CD4-positive, alpha-beta T cell (primary cell): ENCODE results near the gene MAGEA1. TPM values are rescaled to one million over a fixed set of nuclear protein-coding genes. Genes with fewer than 3 reads are reported as not detected.

ENCODE experiments used
- ATAC-seq: fragments of 200-7000 bp; cut with Tn5 transposase; one replicate; pipeline ENCODE4 v1.10.0; 2022; ENCODE audit warnings: mild to moderate bottlenecking; ENCODE audit not compliant: poor library complexity
- CTCF ChIA-PET: fragments of 350-600 bp; sonication (Branson Sonifier 250); formaldehyde crosslinking; loops from one replicate; lab custom pipeline; 2021; ENCODE audit warnings: antibody characterized with exemption, inconsistent platforms; lab: Charles Lee
- POLR2A ChIA-PET: fragments of 350-600 bp; sonication (Branson Sonifier 250); formaldehyde crosslinking; loops from one replicate; lab custom pipeline; 2021; ENCODE audit warnings: antibody characterized with exemption, inconsistent platforms; lab: Charles Lee
- DNase-seq, 14 experiments: peaks; one replicate each; pipeline ENCODE4 v3.0.0-alpha.2; 2013 to 2020; ENCODE audit warnings: mixed read lengths in 2 of 14
- H3K27ac ChIP-seq, 2 donors: one replicate each; pipeline versions ENCODE4 v1.5.1 to v1.7.0; 2013; ENCODE audit warnings: low read length in 2 of 2, low read depth in 1 of 2, mild to moderate bottlenecking in 1 of 2
- H3K27me3 ChIP-seq, 2 experiments: 1 replicate in 1 of 2; 2 replicates in 1 of 2; pipeline versions ENCODE4 v1.6.1 to v1.7.0; 2013; ENCODE audit warnings: low read length in 2 of 2, control low read depth in 1 of 2, mild to moderate bottlenecking in 1 of 2, moderate library complexity in 1 of 2; ENCODE audit not compliant: insufficient read depth in 2 of 2, control insufficient read depth in 1 of 2
- H3K36me3 ChIP-seq: one replicate; pipeline ENCODE4 v1.6.1; 2013; ENCODE audit warnings: low read length, control low read depth; ENCODE audit not compliant: insufficient read depth
- H3K4me1 ChIP-seq: one replicate; pipeline ENCODE4 v1.6.1; 2013; ENCODE audit warnings: low read length, control low read depth; ENCODE audit not compliant: insufficient read depth
- H3K4me3 ChIP-seq: one replicate; pipeline ENCODE4 v1.5.1; 2013; ENCODE audit warnings: mild to moderate bottlenecking, low read length, moderate library complexity
- H3K9me3 ChIP-seq, 2 experiments: 1 replicate in 1 of 2; 2 replicates in 1 of 2; pipeline versions ENCODE4 v1.6.1 to v1.7.0; 2013; ENCODE audit warnings: low read length in 2 of 2, mild to moderate bottlenecking in 2 of 2, control low read depth in 1 of 2, moderate library complexity in 1 of 2; ENCODE audit not compliant: control insufficient read depth in 1 of 2, insufficient read depth in 1 of 2
- H3K27ac Mint-ChIP-seq: one replicate; pipeline ENCODE4 v1.8.0; 2020; ENCODE audit warnings: mixed read lengths
- H3K27me3 Mint-ChIP-seq: one replicate; pipeline ENCODE4 v1.8.0; 2021; ENCODE audit warnings: mixed read lengths
- H3K36me3 Mint-ChIP-seq: one replicate; pipeline ENCODE4 v1.8.0; 2021; ENCODE audit warnings: low read depth, mixed read lengths
- H3K4me1 Mint-ChIP-seq: one replicate; pipeline ENCODE4 v1.8.0; 2021; ENCODE audit warnings: low read depth, mixed read lengths
- H3K4me3 Mint-ChIP-seq: one replicate; pipeline ENCODE4 v1.8.0; 2020; ENCODE audit warnings: mild to moderate bottlenecking, mixed read lengths
- H3K9me3 Mint-ChIP-seq: one replicate; pipeline ENCODE4 v1.8.0; 2020; ENCODE audit warnings: mixed read lengths
- intact Hi-C, 2 experiments: fragments of 100-400 bp; cut with DNase I in 1 of 2; cut with micrococcal nuclease in 1 of 2; formaldehyde crosslinking; loops; one replicate each; pipeline versions ENCODE4 v1.15.1 to v1.9.0; 2023 to 2025; cut with DNase I, micrococcal nuclease
- total RNA-seq, 174 experiments: library from RNA in 2 of 174; stranded (reverse) in 2 of 174; gene quantifications; one replicate each; pipeline ENCODE4 v1.2.3 and lab custom pipeline; 2021 to 2026
- TF ChIP-seq, protein P1 (sequence below): fragments of 200-600 bp; IDR thresholded peaks from one replicate; pipeline ENCODE4 v1.8.0; 2022; ENCODE audit warnings: antibody characterized with exemption, mild to moderate bottlenecking

Gene MAGEA1
- total RNA-seq, 2 experiments from 2014 or later, result not detected

DNA sequence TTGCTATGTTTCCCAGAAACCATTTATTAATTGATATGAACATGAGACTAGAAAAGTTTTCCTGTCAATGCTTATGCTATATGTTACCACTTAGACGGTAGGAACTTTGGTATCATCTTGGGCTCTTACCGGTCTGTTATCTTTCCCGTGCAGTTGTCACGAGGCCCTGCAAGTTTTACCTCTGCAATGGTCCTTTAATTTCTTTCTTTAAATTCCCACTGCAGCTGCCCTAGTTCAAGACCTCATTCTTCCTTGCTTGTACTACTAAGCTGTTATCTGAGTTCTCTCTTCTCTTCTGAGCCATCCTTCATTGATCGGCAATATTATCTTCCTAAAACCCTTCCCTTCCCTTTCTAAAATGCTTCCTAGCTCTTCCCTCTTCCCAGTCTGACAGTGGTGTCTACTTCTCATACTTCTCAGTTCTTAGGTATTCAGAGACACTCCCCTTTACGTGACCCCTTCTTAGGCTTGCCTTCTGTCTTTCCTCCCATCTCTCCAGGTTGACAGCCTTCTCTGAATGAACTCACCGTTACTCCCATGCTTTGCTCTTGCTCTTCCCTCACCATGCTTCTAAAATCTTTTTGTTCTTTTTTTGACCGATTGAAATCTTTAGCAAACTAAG, 27.5 kb downstream of the MAGEA1 start:
- CTCF ChIA-PET, result no interaction called here
- TF ChIP-seq, protein P1, sequence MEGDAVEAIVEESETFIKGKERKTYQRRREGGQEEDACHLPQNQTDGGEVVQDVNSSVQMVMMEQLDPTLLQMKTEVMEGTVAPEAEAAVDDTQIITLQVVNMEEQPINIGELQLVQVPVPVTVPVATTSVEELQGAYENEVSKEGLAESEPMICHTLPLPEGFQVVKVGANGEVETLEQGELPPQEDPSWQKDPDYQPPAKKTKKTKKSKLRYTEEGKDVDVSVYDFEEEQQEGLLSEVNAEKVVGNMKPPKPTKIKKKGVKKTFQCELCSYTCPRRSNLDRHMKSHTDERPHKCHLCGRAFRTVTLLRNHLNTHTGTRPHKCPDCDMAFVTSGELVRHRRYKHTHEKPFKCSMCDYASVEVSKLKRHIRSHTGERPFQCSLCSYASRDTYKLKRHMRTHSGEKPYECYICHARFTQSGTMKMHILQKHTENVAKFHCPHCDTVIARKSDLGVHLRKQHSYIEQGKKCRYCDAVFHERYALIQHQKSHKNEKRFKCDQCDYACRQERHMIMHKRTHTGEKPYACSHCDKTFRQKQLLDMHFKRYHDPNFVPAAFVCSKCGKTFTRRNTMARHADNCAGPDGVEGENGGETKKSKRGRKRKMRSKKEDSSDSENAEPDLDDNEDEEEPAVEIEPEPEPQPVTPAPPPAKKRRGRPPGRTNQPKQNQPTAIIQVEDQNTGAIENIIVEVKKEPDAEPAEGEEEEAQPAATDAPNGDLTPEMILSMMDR, result no peak
- no peaks in the 10 kb centered on the region for H3K4me1 Mint-ChIP-seq
- Histone ChIP-seq H3K36me3 (no peaks in the 10 kb centered on the region), H3K4me3 (no peak overlapping the region), H3K27ac (no peak overlapping the region), H3K4me1 (no peaks in the 10 kb centered on the region), H3K9me3 (no peaks in the 10 kb centered on the region), H3K27me3 (peaks cover 0 to 4% of the 10 kb centered on the region in 2 experiments)
- DNase-seq, result no peak
- intact Hi-C loops, result no loop called here
- no peak overlapping the region for H3K4me3 Mint-ChIP-seq
- H3K27ac Mint-ChIP-seq, result no peak overlapping the region
- no peaks in the 10 kb centered on the region for H3K9me3 Mint-ChIP-seq
- H3K27me3 Mint-ChIP-seq, result peaks cover 36% of the 10 kb centered on the region
- ATAC-seq, result no peak
- POLR2A ChIA-PET, result no interaction called here
- H3K36me3 Mint-ChIP-seq, result no peaks in the 10 kb centered on the region

DNA sequence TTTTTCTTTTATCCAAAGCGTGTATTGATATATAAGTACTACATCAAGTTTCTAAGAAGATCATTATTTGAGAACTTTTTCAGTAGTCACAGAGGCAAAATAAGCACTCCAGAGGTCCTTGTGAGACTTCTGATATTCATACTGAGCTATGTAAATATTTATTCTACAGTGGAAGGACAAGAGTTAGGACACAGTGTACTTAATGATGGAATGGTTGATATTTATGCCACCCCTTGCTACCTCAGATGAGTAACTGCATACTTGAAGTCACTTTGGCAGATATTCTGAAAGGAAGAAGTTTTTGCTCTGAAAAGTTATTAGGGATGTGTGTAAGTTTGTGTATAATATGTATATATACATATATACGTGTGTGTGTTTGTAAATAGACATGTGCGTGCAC, 30.3 kb downstream of the MAGEA1 start:
- Mint-ChIP-seq H3K9me3 (no peaks in the 10 kb centered on the region), H3K4me3 (no peak overlapping the region), H3K36me3 (no peaks in the 10 kb centered on the region), H3K27me3 (peaks cover 35% of the 10 kb centered on the region), H3K27ac (no peak overlapping the region), H3K4me1 (no peaks in the 10 kb centered on the region)
- DNase-seq (no peak), ATAC-seq (no peak)
- TF ChIP-seq, protein P1, result no peak
- H3K27ac ChIP-seq, result no peak overlapping the region
- CTCF ChIA-PET, result no interaction called here
- no peaks in the 10 kb centered on the region for H3K4me1 ChIP-seq
- no peak overlapping the region for H3K4me3 ChIP-seq
- POLR2A ChIA-PET, result no interaction called here
- H3K36me3 ChIP-seq, result no peaks in the 10 kb centered on the region
- peaks cover 0 to 4% of the 10 kb centered on the region in 2 experiments for H3K27me3 ChIP-seq
- intact Hi-C loops, result no loop called here
- no peaks in the 10 kb centered on the region for H3K9me3 ChIP-seq

DNA sequence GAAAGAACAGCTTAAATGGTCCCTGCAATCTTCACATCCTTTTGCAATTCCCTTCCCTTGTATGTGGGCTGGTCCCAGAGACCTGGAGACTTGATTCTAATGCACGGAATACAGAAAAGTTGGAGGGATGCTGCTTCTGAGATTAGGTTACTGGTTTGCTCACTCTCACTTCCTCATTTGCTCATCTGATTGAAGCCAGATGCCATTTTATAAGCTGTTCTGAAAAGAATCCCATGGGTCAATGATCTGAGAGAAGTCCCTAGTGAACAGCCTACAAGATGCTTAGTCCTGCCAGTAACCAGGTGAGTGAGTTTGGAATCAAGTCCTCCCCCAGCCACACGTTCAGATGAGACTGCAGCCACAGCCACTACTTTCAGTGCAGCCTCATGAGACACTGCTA, 35.9 kb downstream of the MAGEA1 start:
- no peaks in the 10 kb centered on the region for H3K36me3 ChIP-seq
- DNase-seq, result no peak
- ChIA-PET CTCF (no interaction called here), POLR2A (no interaction called here)
- Mint-ChIP-seq H3K9me3 (no peaks in the 10 kb centered on the region), H3K36me3 (no peaks in the 10 kb centered on the region), H3K4me3 (no peak overlapping the region), H3K27ac (no peak overlapping the region), H3K27me3 (peaks cover 20% of the 10 kb centered on the region), H3K4me1 (no peaks in the 10 kb centered on the region)
- no peak overlapping the region for H3K4me3 ChIP-seq
- no peaks in the 10 kb centered on the region for H3K4me1 ChIP-seq
- H3K9me3 ChIP-seq, result no peaks in the 10 kb centered on the region
- TF ChIP-seq, protein P1, result no peak
- H3K27ac ChIP-seq, result no peak overlapping the region
- H3K27me3 ChIP-seq, result peaks cover 0 to 8% of the 10 kb centered on the region in 2 experiments
- intact Hi-C loops, result no loop called here
- no peak for ATAC-seq
